Stomach (tissue), 4 donors: ENCODE measurements around the gene RMND5A.

Experiments
- CTCF ChIP-seq, 7 experiments: fragments of 450-650 bp in 4 of 7; fragments of 200-600 bp in 3 of 7; sonication (generic) in 3 of 7; IDR thresholded peaks; one replicate each; pipeline ENCODE4 v1.5.1; 2016 to 2019; ENCODE audit warnings: antibody characterized with exemption in 7 of 7, control low read depth in 2 of 7, mild to moderate bottlenecking in 1 of 7
- EP300 ChIP-seq: sonication (generic); formaldehyde crosslinking; IDR thresholded peaks from one replicate; pipeline ENCODE4 v1.6.1; 2017; ENCODE audit warnings: antibody characterized with exemption
- POLR2A ChIP-seq, 4 donors: fragments of 450-650 bp; IDR thresholded peaks; one replicate each; pipeline ENCODE4 v1.6.1; 2016; ENCODE audit warnings: antibody characterized with exemption in 4 of 4, control low read depth in 2 of 4, mild to moderate bottlenecking in 1 of 4, moderate library complexity in 1 of 4
- POLR2AphosphoS5 ChIP-seq, 3 donors: sonication (generic); formaldehyde crosslinking; IDR thresholded peaks; one replicate each; pipeline ENCODE4 v1.6.1; 2016; ENCODE audit warnings: antibody characterized with exemption in 3 of 3

GRCh38 chr2:86750240-86750839 is 30.2 kb downstream of the RMND5A start:
- TF ChIP-seq CTCF (IDR thresholded peaks at IDR 0.05): no peak
- no peak for TF ChIP-seq POLR2A (IDR thresholded peaks at IDR 0.05)
- no peak for TF ChIP-seq POLR2AphosphoS5 (IDR thresholded peaks at IDR 0.05)
- no peak for TF ChIP-seq EP300
